HG02678 (cell line): ENCODE data around the gene WDR45B.

Source experiments
- ATAC-seq: cut with Tn5 transposase; IDR thresholded peaks from one replicate; pipeline ENCODE4 v1.9.1; 2021; ENCODE audit warnings: mild to moderate bottlenecking, moderate library complexity; ENCODE audit not compliant: unreplicated experiment

The WDR45B gene

DNA sequence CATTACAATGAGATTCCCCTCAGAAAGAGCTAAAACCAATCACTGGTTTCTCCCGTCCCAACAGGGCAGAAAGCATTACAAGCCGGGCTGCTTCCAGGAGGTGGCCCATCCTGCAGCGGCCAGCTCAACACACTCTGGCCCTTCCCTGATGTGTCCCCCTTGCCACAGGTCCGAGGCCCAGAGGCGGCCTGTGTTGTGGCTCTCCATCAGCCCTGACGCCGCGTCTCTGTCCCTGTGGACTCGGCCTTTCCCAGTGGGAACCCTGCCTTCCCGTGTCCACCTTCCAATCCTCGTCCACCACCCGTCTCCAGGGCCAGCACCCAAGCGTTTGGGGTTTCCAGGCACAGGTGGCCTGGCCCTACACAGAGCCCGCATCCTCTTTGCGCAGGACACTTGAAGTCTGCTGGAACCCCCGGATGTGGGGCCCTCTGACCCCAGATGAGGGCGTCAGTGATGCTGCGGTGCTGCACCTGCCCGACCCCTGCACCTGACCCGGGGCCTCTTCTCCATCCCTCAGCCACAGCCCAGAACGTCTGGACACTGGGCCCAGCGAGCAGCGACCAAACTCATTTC is 29.2 kb upstream of the WDR45B start:
- no peak for ATAC-seq

DNA sequence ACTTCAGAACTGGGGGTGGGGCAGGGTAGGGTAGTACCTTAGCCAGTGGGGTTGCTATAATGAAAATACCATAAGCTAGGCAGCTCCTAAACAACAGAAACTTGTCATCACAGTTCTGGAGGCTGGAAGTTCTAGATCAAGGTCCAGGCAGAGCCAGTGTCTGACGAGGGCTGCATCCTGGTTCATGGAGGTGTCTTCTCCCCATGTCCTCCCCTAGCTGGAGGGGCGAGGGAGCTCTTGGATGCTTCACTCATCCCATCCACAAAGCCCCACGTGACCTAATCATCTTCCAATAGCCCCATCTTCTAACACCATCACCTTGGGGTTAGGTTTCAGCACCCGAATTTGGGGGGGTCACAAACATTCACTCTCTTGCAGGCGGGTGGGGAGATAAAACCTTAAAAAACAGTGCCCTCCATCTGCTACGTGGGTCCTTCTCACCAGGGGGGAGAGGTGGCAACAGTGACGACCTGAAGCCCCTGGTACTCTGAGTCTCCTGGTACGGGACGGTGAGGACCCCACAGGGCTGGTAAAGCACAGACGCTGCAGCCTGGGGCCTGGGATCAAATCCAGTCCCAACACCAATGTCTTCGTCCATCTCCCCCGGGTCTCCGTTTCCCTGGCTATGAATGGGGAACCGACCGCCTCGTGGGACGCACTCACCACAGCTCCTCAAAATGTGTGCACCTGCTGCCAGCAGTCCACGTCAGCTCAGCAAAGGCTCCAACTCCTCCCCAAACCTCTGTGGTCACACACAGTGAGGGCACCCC is 27.4 kb upstream of the WDR45B start:
- no peak for ATAC-seq

DNA sequence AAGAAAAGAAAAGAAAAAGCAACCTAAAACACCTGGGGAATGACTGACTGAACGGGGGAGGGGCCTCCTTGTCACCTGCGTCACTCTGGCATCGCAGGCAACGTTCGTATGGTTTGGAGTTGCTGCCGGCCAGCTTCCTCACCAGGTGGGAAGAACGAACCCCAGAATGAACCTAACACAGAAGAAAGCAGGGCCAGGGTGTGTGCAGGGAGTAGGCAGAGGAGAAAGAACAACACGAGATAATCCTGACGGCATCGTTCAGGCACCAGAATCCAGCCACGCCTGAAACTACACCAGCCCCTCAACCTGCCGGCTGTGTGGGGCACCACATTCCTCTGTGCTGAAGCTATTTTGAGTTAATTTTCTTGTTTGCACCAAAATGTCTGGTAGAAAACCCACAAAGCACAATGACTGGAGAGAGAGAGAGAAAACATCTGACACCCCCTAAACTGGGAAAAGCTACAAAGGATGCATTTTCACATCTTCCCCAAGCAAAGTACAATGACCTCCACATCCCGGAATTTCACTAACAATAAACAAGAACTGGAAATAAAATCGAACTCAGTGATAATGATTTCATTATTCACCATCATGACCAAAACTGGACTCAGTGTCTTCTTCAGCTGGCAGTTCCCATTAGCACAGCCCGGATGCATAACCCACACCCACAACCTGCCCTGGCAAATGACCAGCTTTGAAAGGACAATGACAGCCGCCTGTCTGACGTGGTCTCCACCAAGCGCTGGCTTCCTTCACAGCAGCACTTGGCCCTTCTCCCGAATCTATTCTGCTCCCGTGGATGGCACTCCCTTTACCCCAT is 26.6 kb upstream of the WDR45B start:
- no peak for ATAC-seq

DNA sequence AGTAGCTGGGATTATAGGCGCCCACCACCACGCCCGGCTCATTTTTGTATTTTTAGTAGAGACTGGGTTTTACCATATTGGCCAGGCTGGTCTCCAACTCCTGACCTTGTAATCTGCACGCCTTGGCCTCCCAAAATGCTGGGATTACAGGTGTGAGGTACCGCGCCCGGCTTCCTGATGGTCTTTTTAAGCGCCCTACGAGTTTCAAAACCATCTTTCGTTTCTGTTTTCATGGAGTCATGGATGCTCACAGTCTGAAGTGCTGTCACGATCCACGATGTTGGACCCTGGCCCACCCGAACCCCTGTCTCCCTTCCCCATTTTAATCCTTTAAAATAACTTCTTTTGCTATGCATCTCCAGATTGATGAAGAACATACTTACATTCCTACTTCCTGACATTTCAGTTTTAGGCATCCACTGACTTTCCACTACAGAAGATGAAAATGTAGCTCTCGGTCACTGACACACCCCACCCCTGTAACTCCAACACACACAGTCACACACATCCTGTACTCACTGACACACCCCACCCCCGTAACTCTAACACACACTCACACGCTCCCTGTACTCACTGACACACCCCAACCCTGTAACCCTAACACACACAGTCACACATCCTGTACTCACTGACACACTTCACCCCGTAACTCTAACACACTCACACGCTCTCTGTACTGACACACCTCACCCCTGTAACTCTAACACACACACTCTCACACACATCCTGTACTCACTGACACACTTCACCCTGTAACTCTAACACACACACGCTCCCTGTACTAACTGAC is 22.6 kb upstream of the WDR45B start:
- ATAC-seq, result no peak

GRCh38 chr17:82668631-82669099 is 20.4 kb upstream of the WDR45B start:
- ATAC-seq, result no peak

DNA sequence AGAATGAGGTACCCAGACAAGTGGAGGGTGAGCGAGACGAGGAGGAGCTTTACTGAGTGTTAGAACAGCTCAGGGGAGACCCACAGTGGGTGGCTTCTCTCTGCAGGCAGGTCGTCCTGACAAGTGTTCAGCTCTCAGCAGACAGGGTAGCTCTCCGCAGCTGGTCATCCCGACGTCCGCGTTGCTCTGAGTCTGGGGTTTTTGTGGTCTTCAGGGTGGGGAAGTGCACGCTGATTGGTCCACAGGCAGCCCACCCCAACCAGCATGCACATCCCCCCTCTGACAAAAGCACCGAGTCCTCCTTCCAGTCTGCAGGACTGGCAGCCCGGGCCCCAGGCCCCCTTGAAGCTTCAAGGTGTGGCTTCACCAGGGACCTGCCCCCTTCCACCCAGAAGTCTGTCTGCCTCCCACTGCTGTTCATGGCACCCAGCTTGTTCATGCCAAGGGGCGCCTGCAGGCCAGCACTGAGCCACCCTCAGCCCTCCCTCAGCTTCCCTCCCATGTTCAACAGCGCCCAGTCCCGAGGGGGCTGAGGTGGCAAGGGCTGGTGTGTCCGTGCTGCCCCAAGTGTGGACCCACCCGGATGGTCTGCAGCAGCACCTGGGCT is 19.9 kb upstream of the WDR45B start:
- no peak for ATAC-seq

DNA sequence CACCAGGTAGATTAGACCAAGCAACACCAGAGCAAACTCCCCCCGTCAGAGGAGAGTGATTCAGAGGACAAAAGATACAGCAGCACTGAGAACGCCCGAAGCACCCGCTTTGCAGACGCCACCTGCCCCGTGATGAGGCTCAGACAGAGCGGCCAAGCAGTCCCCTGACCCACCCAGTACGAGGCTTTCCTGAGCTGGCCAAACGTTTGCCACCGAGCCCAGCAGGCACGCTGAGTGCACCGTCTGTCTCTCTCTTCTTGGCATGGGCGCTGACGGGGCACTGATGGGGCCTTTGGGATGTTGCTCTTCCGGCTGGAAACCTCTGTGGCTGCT is 19.4 kb upstream of the WDR45B start:
- ATAC-seq, result no peak

DNA sequence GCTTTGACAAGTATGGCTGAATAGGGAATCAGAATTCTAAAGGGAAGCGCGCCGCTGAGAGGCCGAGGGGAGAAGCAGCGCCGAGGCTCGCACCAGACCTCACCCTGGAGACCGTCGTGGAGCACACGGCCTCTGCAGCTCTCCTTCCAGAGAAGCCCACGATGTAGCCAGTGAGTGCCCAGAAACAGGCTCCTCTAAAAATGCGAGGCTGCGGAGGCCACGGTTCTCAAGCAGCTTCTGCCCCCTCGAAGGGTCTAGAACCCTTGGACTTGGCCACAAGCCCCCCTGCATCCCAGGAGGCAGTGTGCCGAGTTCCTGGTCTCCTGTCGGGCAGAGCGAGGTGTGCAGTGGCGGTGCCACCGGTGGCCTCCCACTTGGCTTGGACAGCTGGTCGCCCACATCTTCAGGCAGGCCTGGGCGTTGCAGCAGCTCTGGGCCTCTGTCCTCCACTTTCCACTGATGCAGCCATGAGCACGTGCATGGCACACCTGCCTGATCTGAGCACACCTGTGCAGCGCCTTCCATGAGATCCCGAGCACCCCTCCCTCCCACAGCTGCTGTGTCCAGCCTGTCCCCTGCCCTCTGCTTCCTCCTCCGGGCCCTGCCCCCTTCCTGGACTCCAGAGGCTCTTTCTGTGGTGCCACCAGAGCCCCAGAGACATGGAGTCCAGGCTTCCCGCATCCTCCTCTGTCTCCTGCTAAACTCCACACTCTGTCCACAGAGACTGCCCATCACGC is 18.9 kb upstream of the WDR45B start:
- no peak for ATAC-seq

- no peak for ATAC-seq
These were observed 17.6 kb upstream of the WDR45B start for GRCh38 chr17:82665891-82666290.

DNA sequence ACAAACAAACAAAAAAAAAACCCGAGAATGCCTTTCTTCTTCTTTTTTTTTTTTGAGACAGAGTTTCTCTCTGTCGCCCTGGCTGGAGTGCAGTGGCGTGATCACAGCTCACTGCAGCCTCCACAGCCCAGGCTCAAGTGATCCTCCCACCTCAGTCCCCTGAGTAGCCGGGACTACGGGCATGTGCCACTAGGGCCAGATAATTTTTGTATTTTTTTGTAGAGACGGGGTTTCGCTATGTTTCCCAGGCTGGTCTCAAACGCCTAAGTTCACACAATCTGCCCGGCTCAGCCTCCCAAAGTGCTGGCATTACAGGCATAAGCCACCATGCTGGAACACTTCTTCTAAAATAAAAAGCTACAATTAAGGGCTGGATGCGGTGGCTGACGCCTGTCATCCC is 17.0 kb upstream of the WDR45B start:
- no peak for ATAC-seq

- no peak for ATAC-seq
These were observed 16.5 kb upstream of the WDR45B start for GRCh38 chr17:82664701-82665182.

- no peak for ATAC-seq
These were observed 16.0 kb upstream of the WDR45B start for GRCh38 chr17:82664276-82664575.

GRCh38 chr17:82663381-82664275 is 15.4 kb upstream of the WDR45B start:
- no peak for ATAC-seq

DNA sequence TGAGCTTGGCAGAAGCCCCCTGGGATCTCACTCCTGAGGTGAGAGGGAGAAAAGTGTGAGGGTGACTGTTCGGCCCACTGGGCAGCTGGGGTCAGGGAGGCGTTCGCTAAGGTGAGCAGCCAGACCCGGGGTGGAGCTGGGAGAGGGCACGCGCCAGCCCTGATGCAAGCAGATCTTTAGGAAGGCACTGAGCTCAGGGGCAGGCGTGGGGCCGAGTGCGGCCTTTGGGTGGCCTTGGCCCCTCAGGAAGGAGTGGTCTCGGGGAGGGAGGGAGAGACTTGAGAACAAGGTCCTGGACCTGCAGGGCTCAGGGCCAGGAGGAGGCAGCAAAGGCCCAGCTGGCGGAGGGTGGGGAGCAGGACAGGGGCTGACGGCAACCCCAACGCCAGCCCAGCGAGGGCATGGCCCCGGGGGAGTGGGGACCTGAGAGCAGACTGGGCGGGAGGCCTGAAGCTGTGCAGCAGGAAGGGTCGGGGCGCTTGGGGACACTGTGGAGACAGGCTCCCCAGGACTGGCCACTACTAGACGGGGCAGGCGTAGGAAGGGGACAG is 14.5 kb upstream of the WDR45B start:
- no peak for ATAC-seq

GRCh38 chr17:82661717-82662683 is 13.8 kb upstream of the WDR45B start:
- ATAC-seq, result no peak

DNA sequence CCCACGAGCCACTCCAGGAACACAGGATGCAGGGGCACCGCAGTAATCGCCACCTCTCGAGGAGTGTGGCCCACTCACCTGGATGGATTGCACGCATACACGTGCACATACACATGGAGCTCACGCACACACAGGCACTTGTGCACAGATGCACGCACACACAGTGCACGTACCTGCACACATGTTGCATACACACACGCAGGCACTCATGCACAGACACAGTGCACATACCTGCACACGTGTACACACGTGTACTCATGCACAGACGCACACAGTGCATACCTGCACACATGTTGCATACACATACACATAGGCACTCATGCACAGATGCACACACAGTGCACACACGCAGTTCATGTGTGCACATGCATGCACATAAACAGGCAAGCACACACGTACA is 11.6 kb upstream of the WDR45B start:
- no peak for ATAC-seq

DNA sequence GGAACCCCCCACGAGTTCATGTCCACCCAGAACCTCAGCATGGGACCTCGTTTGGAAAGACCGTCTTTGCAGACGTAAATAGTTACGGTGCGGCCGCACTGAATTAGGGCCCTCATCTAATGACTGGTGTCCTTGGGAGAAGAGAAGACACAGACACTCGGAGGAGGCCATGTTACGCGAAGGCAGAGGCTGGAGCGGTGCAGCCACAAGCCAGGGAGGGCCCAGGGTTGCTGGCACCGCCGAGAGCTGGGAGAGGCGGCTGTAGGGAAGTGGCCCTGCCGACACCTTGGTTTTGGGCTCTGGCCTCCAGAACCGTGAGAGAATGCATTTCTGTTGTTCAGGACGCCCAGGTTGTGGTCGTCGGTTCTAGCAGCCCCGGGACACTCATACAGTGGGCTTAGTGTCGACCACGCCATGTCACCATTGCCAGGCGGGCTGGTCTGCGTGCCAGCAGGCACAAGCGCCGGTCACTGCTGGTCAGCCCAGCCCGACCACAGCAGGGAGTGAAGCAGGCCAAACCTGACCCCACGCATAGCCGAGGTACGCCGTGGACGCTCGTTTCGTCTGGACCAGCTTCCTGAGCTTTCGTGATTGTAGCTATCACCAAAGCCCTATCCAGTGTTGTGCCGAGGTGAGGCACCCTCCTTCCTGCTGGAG is 10.7 kb upstream of the WDR45B start:
- ATAC-seq, result no peak
